Measurements from ENCODE around the gene SPATA32.

DNA sequence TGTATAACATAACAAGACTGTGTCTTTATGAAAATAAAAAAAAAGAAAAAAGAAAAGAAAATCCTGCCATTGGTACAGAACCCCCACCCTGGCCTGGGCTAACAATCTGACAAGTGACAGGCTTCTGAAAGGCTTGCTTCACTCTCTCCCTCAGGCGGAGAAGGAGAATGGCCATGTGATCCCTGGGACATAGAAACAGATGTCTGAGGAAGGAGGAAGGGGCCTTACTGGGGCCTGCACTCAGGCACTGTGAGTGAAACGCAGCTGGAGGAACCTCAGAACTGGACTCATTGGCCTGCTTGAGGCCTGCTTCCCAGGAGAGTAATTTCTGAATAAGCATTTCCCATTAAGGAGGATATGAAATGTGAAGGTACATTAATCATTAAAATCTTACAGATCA, 37.5 kb upstream of the SPATA32 start:
- TF ChIP-seq, protein P1, sequence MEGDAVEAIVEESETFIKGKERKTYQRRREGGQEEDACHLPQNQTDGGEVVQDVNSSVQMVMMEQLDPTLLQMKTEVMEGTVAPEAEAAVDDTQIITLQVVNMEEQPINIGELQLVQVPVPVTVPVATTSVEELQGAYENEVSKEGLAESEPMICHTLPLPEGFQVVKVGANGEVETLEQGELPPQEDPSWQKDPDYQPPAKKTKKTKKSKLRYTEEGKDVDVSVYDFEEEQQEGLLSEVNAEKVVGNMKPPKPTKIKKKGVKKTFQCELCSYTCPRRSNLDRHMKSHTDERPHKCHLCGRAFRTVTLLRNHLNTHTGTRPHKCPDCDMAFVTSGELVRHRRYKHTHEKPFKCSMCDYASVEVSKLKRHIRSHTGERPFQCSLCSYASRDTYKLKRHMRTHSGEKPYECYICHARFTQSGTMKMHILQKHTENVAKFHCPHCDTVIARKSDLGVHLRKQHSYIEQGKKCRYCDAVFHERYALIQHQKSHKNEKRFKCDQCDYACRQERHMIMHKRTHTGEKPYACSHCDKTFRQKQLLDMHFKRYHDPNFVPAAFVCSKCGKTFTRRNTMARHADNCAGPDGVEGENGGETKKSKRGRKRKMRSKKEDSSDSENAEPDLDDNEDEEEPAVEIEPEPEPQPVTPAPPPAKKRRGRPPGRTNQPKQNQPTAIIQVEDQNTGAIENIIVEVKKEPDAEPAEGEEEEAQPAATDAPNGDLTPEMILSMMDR (IDR thresholded peaks at IDR 0.05; ENCODE audit: borderline replicate concordance, extremely low read depth, low read length, poor library complexity, severe bottlenecking) = no peak
- TF ChIP-seq EZH2 (IDR thresholded peaks at IDR 0.05; ENCODE audit: borderline replicate concordance, low read depth, low read length, severe bottlenecking) = no peak

Data from DND-41 (cell line).